Measurements from ENCODE around the gene ATG16L2. TPM values are rescaled to one million over a fixed set of nuclear protein-coding genes. Genes with fewer than 3 reads are reported as not detected.

The ATG16L2 gene
- total RNA-seq, 1 donor from 2014 or later: 9.6 TPM

DNA sequence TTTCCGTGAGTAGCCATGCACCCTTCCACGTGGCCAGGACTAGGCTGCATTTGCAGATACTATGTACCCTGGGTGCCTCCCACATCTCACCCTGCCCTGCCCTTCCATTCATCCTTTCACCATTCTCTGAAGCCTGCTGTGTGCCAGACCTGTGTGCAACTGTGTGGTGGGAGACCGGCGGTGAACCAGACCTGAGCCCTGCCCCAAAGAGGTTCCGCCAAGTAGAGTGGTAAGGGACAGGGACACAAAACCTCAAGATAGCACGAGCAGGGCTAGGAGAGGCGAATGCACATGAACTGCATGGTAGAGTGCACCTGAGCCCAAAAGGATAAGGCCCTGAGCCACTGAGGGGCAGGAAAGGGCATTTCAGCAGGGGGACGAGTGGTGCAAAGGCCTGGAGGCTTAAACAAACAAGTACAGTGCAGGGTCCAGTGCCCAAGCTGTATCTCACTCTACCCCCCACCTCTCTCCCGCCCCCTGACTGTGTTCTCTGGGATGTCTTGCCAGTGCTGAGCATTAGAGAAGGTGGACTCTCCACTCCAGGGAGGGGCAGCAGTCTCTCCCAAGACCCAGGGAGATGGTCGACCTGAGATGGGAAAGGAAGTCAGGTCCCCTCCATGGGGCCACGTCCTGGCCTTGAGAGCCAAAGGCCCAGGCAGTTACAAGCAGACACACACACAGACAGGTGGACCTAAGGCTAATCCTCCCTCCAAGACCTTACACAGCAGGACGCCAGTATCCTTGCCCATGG is 47.9 kb upstream of the ATG16L2 start:
- no peaks in the 10 kb centered on the region for H4K20me1 ChIP-seq (ENCODE audit: insufficient read depth, low read length)
- DNase-seq (ENCODE audit: low read depth) (no peak), FAIRE-seq (no peak)
- H3K9me3 ChIP-seq (ENCODE audit: insufficient read depth, low read depth, low read length): no peaks in the 10 kb centered on the region
- H3K4me1 ChIP-seq (ENCODE audit: insufficient read depth, low read length): peaks cover 4% of the 10 kb centered on the region
- H3K79me2 ChIP-seq (ENCODE audit: insufficient read depth, low read length): no peaks in the 10 kb centered on the region
- no peak overlapping the region for H3K27ac Mint-ChIP-seq (ENCODE audit: unreplicated experiment)
- H3K9ac ChIP-seq (ENCODE audit: low read length): no peak overlapping the region
- H3K36me3 Mint-ChIP-seq (ENCODE audit: low read depth, unreplicated experiment): peaks cover 3% of the 10 kb centered on the region
- peaks cover 4% of the 10 kb centered on the region for H3K9me3 Mint-ChIP-seq (ENCODE audit: unreplicated experiment)
- H3K36me3 ChIP-seq (ENCODE audit: insufficient read depth, low read length): no peaks in the 10 kb centered on the region
- peaks cover 19% of the 10 kb centered on the region for H3K4me1 Mint-ChIP-seq (ENCODE audit: low read depth, unreplicated experiment)
- H3K4me2 ChIP-seq (ENCODE audit: low read length): no peak overlapping the region
- H3K4me3 ChIP-seq (ENCODE audit: insufficient read depth, low read depth, low read length): no peak overlapping the region
- H3K4me3 Mint-ChIP-seq (ENCODE audit: unreplicated experiment): no peak overlapping the region
- no peak overlapping the region for H2AFZ ChIP-seq (ENCODE audit: low read depth, low read length)
- no peak overlapping the region for H3K27ac ChIP-seq (ENCODE audit: low read depth, low read length)
- TF ChIP-seq EZH2 (IDR thresholded peaks at IDR 0.05; ENCODE audit: insufficient read depth, low read length): no peak
- TF ChIP-seq, protein P1, sequence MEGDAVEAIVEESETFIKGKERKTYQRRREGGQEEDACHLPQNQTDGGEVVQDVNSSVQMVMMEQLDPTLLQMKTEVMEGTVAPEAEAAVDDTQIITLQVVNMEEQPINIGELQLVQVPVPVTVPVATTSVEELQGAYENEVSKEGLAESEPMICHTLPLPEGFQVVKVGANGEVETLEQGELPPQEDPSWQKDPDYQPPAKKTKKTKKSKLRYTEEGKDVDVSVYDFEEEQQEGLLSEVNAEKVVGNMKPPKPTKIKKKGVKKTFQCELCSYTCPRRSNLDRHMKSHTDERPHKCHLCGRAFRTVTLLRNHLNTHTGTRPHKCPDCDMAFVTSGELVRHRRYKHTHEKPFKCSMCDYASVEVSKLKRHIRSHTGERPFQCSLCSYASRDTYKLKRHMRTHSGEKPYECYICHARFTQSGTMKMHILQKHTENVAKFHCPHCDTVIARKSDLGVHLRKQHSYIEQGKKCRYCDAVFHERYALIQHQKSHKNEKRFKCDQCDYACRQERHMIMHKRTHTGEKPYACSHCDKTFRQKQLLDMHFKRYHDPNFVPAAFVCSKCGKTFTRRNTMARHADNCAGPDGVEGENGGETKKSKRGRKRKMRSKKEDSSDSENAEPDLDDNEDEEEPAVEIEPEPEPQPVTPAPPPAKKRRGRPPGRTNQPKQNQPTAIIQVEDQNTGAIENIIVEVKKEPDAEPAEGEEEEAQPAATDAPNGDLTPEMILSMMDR (IDR thresholded peaks at IDR 0.05; ENCODE audit: insufficient read depth, low read depth, low read length): no peak
- H3K27me3 ChIP-seq (ENCODE audit: insufficient read depth, low read length): no peaks in the 10 kb centered on the region
- peaks cover 3% of the 10 kb centered on the region for H3K27me3 Mint-ChIP-seq (ENCODE audit: low read depth, unreplicated experiment)

DNA sequence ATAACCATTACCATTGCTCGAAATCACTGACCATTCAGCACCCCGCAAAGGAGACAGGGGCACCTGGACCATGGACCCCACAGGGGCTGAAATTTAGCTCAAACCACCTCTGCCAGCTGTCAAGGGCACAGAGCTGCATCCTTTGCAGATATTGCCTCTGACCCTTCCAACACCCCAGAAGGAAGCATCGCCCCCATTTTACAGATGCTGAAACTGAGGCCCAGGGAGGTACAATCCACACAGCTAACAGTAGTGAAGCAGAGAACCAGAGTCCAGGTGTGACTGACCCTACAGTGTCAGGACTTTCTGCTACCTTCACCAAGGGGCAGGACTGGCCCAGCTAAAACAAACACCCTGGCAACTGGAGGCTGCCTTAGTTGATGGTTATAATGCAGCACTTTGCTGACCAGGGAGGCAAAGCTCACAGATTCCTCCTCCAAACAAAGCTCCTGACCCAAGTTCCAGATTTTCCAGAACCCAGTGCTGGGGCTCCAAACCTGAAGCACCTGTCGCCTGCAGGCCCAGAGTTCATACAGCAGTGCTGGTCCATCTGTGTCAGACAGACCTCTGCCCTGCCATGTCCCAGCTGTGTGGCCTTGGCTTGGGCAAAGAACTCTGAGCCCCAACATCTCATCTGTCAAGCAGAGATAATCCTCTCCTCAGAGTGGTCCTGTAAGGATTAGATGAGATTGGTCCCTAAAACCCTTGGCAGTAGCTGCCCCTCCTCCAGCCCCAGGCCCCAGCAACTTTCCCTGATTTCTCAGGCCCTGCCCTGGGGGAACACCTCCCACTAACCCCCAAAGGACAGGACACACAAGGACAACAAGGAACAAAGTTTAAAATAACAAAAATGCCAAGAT is 46.8 kb upstream of the ATG16L2 start:
- Histone ChIP-seq H3K4me1 (ENCODE audit: insufficient read depth, low read length) (peaks cover 15% of the 10 kb centered on the region), H3K27me3 (ENCODE audit: insufficient read depth, low read length) (no peaks in the 10 kb centered on the region), H2AFZ (ENCODE audit: low read depth, low read length) (no peak overlapping the region), H3K27ac (ENCODE audit: low read depth, low read length) (no peak overlapping the region), H3K4me3 (ENCODE audit: insufficient read depth, low read depth, low read length) (no peak overlapping the region), H3K79me2 (ENCODE audit: insufficient read depth, low read length) (no peaks in the 10 kb centered on the region), H4K20me1 (ENCODE audit: insufficient read depth, low read length) (no peaks in the 10 kb centered on the region), H3K9me3 (ENCODE audit: insufficient read depth, low read depth, low read length) (no peaks in the 10 kb centered on the region), H3K4me2 (ENCODE audit: low read length) (no peak overlapping the region), H3K36me3 (ENCODE audit: insufficient read depth, low read length) (no peaks in the 10 kb centered on the region), H3K9ac (ENCODE audit: low read length) (no peak overlapping the region)
- no peaks in the 10 kb centered on the region for H3K36me3 Mint-ChIP-seq (ENCODE audit: low read depth, unreplicated experiment)
- no peak for DNase-seq (ENCODE audit: low read depth)
- peaks cover 25% of the 10 kb centered on the region for H3K4me1 Mint-ChIP-seq (ENCODE audit: low read depth, unreplicated experiment)
- peaks cover 2% of the 10 kb centered on the region for H3K9me3 Mint-ChIP-seq (ENCODE audit: unreplicated experiment)
- peaks cover 3% of the 10 kb centered on the region for H3K27me3 Mint-ChIP-seq (ENCODE audit: low read depth, unreplicated experiment)
- TF ChIP-seq EZH2 (IDR thresholded peaks at IDR 0.05; ENCODE audit: insufficient read depth, low read length): no peak
- TF ChIP-seq, protein P1 (IDR thresholded peaks at IDR 0.05; ENCODE audit: insufficient read depth, low read depth, low read length): no peak
- FAIRE-seq: no peak
- no peak overlapping the region for H3K27ac Mint-ChIP-seq (ENCODE audit: unreplicated experiment)
- no peak overlapping the region for H3K4me3 Mint-ChIP-seq (ENCODE audit: unreplicated experiment)

Data from astrocyte (in vitro differentiated cells and primary cell).